Kidney (tissue), 14 donors: Measurements from ENCODE around the gene CFH. TPM values are rescaled to one million over a fixed set of nuclear protein-coding genes. Genes with fewer than 3 reads are reported as not detected.
A peak's percentile ranks its signal among the peaks of the same experiment; 100 is the strongest.

ENCODE experiments used
- DNase-seq, 5 donors: peaks; one replicate each; pipeline ENCODE4 v3.0.0-alpha.2; 2013 to 2020
- FAIRE-seq: peaks from 2 replicates; lab custom pipeline; 2012; peaks lifted over from hg19 to GRCh38; lab: Jason Lieb, UNC
- H3K27ac ChIP-seq, 2 donors: one replicate each; pipeline ENCODE4 v1.7.0; 2013; ENCODE audit warnings: low read depth in 2 of 2, low read length in 2 of 2, inconsistent platforms in 1 of 2
- H3K27me3 ChIP-seq: one replicate; pipeline ENCODE4 v1.7.1; 2013; ENCODE audit warnings: low read length, inconsistent platforms; ENCODE audit not compliant: control insufficient read depth, insufficient read depth
- H3K36me3 ChIP-seq, 3 donors: one replicate each; pipeline versions ENCODE4 v1.7.0 to v1.7.1; 2013; ENCODE audit warnings: low read length in 3 of 3, control low read depth in 1 of 3, inconsistent platforms in 1 of 3; ENCODE audit not compliant: insufficient read depth in 3 of 3, control insufficient read depth in 2 of 3
- H3K4me1 ChIP-seq, 3 donors: one replicate each; pipeline versions ENCODE4 v1.7.0 to v1.7.1; 2013; ENCODE audit warnings: low read length in 3 of 3, inconsistent platforms in 1 of 3, low read depth in 1 of 3; ENCODE audit not compliant: control insufficient read depth in 2 of 3, insufficient read depth in 2 of 3
- H3K4me3 ChIP-seq, 3 donors: one replicate each; pipeline versions ENCODE4 v1.7.0 to v1.8.1; 2013; ENCODE audit warnings: low read length in 3 of 3, control low read depth in 1 of 3, inconsistent platforms in 1 of 3
- H3K9ac ChIP-seq, 3 donors: one replicate each; pipeline versions ENCODE4 v1.7.0 to v1.7.1; 2013; ENCODE audit warnings: low read length in 3 of 3, control low read depth in 1 of 3, inconsistent platforms in 1 of 3
- H3K9me3 ChIP-seq, 3 donors: one replicate each; pipeline versions ENCODE4 v1.7.0 to v1.7.1; 2013; ENCODE audit warnings: low read length in 3 of 3, control low read depth in 1 of 3, inconsistent platforms in 1 of 3; ENCODE audit not compliant: control insufficient read depth in 2 of 3, insufficient read depth in 1 of 3
- intact Hi-C: fragments of 100-400 bp; cut with DNase I; formaldehyde crosslinking; loops from one replicate; pipeline ENCODE4 v1.11.1; 2022
- polyA plus RNA-seq: library from polyadenylated mRNA; stranded (reverse); fragments of 350-450 nt; fragmentation: Illumina TruSeq; extraction: RNeasy Lipid Tissue Mini Kit (QIAGEN cat#74804); gene quantifications from one replicate; pipeline ENCODE4 v1.2.3, GENCODE V29; 2014; ENCODE audit warnings: low read depth, low replicate concordance; ENCODE audit not compliant: insufficient read depth
- total RNA-seq: library from RNA; stranded (reverse); fragmentation: NEBNext Ultra II Directional; extraction: Animal tissue kit (Norgen Biotek cat#: 25700); gene quantifications from one replicate; pipeline ENCODE4 v1.2.1, GENCODE V29; 2021
- TF ChIP-seq, protein P1 (sequence below): IDR thresholded peaks from 3 replicates; pipeline ENCODE4 v1.5.1; 2012; ENCODE audit warnings: mild to moderate bottlenecking, moderate library complexity, borderline replicate concordance; ENCODE audit not compliant: insufficient read depth; ENCODE audit errors: extremely low read depth
- donor health status: control.
- donor health status: control.
- donor health status: control.
- donor health status: control.
- donor health status: control.
- donor health status: DM: yes; HTN: yes; CAD: no.
- donor health status: Normal renal cell carcinoma (clear cell type).

The CFH gene
- total and polyA plus RNA-seq, 2 donors from 2014 or later = 24.8 to 99.3 TPM

DNA sequence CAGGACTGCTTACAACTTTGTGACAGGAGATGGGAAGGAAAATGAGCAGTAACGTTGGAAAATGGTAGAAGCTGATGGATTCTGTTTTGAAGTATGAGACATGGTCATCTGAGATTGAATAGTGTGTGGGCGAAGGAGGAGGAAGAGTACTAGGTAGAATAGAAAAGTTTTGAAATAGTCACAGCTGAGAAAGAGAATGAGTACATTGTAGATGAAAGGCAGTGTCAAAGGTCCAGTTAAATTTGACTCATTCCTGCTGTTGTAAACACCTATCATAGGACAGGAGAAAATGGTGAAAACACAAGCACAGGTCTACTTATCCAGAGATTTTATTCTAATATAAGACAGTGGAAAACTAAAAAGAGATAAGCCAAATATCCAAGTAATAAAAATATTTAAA, 66.0 kb downstream of the CFH start:
- TF ChIP-seq, protein P1, sequence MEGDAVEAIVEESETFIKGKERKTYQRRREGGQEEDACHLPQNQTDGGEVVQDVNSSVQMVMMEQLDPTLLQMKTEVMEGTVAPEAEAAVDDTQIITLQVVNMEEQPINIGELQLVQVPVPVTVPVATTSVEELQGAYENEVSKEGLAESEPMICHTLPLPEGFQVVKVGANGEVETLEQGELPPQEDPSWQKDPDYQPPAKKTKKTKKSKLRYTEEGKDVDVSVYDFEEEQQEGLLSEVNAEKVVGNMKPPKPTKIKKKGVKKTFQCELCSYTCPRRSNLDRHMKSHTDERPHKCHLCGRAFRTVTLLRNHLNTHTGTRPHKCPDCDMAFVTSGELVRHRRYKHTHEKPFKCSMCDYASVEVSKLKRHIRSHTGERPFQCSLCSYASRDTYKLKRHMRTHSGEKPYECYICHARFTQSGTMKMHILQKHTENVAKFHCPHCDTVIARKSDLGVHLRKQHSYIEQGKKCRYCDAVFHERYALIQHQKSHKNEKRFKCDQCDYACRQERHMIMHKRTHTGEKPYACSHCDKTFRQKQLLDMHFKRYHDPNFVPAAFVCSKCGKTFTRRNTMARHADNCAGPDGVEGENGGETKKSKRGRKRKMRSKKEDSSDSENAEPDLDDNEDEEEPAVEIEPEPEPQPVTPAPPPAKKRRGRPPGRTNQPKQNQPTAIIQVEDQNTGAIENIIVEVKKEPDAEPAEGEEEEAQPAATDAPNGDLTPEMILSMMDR = no peak
- no peak for FAIRE-seq
- no peaks in the 10 kb centered on the region for H3K9me3 ChIP-seq
- DNase-seq = no peak
- H3K9ac ChIP-seq = no peak overlapping the region
- H3K27me3 ChIP-seq = no peaks in the 10 kb centered on the region
- H3K36me3 ChIP-seq = no peaks in the 10 kb centered on the region
- H3K4me1 ChIP-seq = no peaks in the 10 kb centered on the region
- H3K27ac ChIP-seq = no peak overlapping the region
- no peak overlapping the region for H3K4me3 ChIP-seq
- intact Hi-C loops = no loop called here

GRCh38 chr1:196723325-196724185, 71.7 kb downstream of the CFH start:
- Histone ChIP-seq H3K4me3 (no peak overlapping the region), H3K9ac (no peak overlapping the region), H3K4me1 (no peaks in the 10 kb centered on the region), H3K27me3 (no peaks in the 10 kb centered on the region), H3K36me3 (no peaks in the 10 kb centered on the region), H3K27ac (no peak overlapping the region), H3K9me3 (no peaks in the 10 kb centered on the region)
- FAIRE-seq = no peak
- intact Hi-C loops = no loop called here
- peak in 4 of 5 donors; percentile 24 to 71 (median 60) for DNase-seq
- TF ChIP-seq, protein P1 = peak; percentile 56

GRCh38 chr1:196732526-196732925, 80.7 kb downstream of the CFH start:
- H3K9me3 ChIP-seq = no peaks in the 10 kb centered on the region
- DNase-seq (no peak), FAIRE-seq (no peak)
- H3K4me3 ChIP-seq = no peak overlapping the region
- H3K36me3 ChIP-seq = no peaks in the 10 kb centered on the region
- H3K27ac ChIP-seq = no peak overlapping the region
- TF ChIP-seq, protein P1 = no peak
- H3K9ac ChIP-seq = no peak overlapping the region
- no peaks in the 10 kb centered on the region for H3K27me3 ChIP-seq
- no peaks in the 10 kb centered on the region for H3K4me1 ChIP-seq
- intact Hi-C loops = no loop called here
